Astrocyte (in vitro differentiated cells and primary cell): Measurements from ENCODE around the gene ELP4. TPM values are rescaled to one million over a fixed set of nuclear protein-coding genes. Genes with fewer than 3 reads are reported as not detected.

Experiments
- DNase-seq: peaks from one replicate; pipeline ENCODE4 v3.0.0-alpha.2; 2010; ENCODE audit warnings: low read depth
- FAIRE-seq: peaks from 2 replicates; lab custom pipeline; 2011; peaks lifted over from hg19 to GRCh38; lab: Jason Lieb, UNC
- H2AFZ ChIP-seq: 2 replicates; pipeline ENCODE4 v1.6.0; 2012; ENCODE audit warnings: low read depth, low read length, inconsistent platforms
- H3K27ac ChIP-seq: 2 replicates; pipeline ENCODE4 v1.5.1; 2011; ENCODE audit warnings: low read depth, low read length, inconsistent platforms
- H3K27me3 ChIP-seq: 2 replicates; pipeline ENCODE4 v1.6.0; 2011; ENCODE audit warnings: low read length, inconsistent platforms; ENCODE audit not compliant: insufficient read depth
- H3K36me3 ChIP-seq: 2 replicates; pipeline ENCODE4 v1.5.1; 2011; ENCODE audit warnings: low read length, inconsistent platforms; ENCODE audit not compliant: insufficient read depth
- H3K4me1 ChIP-seq: 2 replicates; pipeline ENCODE4 v1.5.1; 2011; ENCODE audit warnings: low read length, inconsistent platforms; ENCODE audit not compliant: insufficient read depth
- H3K4me2 ChIP-seq: 2 replicates; pipeline ENCODE4 v1.6.0; 2012; ENCODE audit warnings: low read length, inconsistent platforms
- H3K4me3 ChIP-seq: 2 replicates; pipeline ENCODE4 v1.5.1; 2011; ENCODE audit warnings: low read depth, mild to moderate bottlenecking, low read length, inconsistent platforms; ENCODE audit not compliant: insufficient read depth
- H3K79me2 ChIP-seq: 2 replicates; pipeline ENCODE4 v1.6.0; 2012; ENCODE audit warnings: mild to moderate bottlenecking, low read length, inconsistent platforms; ENCODE audit not compliant: insufficient read depth
- H3K9ac ChIP-seq: 2 replicates; pipeline ENCODE4 v1.6.0; 2012; ENCODE audit warnings: mild to moderate bottlenecking, low read length, inconsistent platforms
- H3K9me3 ChIP-seq: 2 replicates; pipeline ENCODE4 v1.5.1; 2012; ENCODE audit warnings: low read depth, mild to moderate bottlenecking, low read length, inconsistent platforms; ENCODE audit not compliant: insufficient read depth
- H4K20me1 ChIP-seq: 2 replicates; pipeline ENCODE4 v1.6.0; 2012; ENCODE audit warnings: low read length, inconsistent platforms; ENCODE audit not compliant: insufficient read depth
- H3K27ac Mint-ChIP-seq: one replicate; pipeline ENCODE4 v1.8.0; 2021; ENCODE audit warnings: mild to moderate bottlenecking, mixed read lengths; ENCODE audit not compliant: unreplicated experiment
- H3K27me3 Mint-ChIP-seq: one replicate; pipeline ENCODE4 v1.8.0; 2021; ENCODE audit warnings: low read depth, mixed read lengths; ENCODE audit not compliant: unreplicated experiment
- H3K36me3 Mint-ChIP-seq: one replicate; pipeline ENCODE4 v1.8.0; 2021; ENCODE audit warnings: low read depth, mixed read lengths; ENCODE audit not compliant: unreplicated experiment
- H3K4me1 Mint-ChIP-seq: one replicate; pipeline ENCODE4 v1.8.0; 2021; ENCODE audit warnings: low read depth, mixed read lengths; ENCODE audit not compliant: unreplicated experiment
- H3K4me3 Mint-ChIP-seq: one replicate; pipeline ENCODE4 v1.8.0; 2021; ENCODE audit warnings: mild to moderate bottlenecking, moderate library complexity, mixed read lengths; ENCODE audit not compliant: unreplicated experiment
- H3K9me3 Mint-ChIP-seq: one replicate; pipeline ENCODE4 v1.8.0; 2021; ENCODE audit warnings: mild to moderate bottlenecking, mixed read lengths; ENCODE audit not compliant: unreplicated experiment
- CTCF ChIP-seq: IDR thresholded peaks from 2 replicates; pipeline ENCODE4 v1.5.1; 2011; ENCODE audit warnings: low read depth, mild to moderate bottlenecking, inconsistent platforms, low read length, moderate library complexity; ENCODE audit not compliant: insufficient read depth
- EZH2 ChIP-seq: IDR thresholded peaks from 2 replicates; pipeline ENCODE4 v1.6.1; 2012; ENCODE audit warnings: mild to moderate bottlenecking, low read length, inconsistent platforms; ENCODE audit not compliant: insufficient read depth
- total RNA-seq: library from RNA; stranded (reverse); gene quantifications from 2 replicates; pipeline ENCODE4 v1.2.1, GENCODE V29; 2021

The ELP4 gene
- total RNA-seq, 1 donor from 2014 or later = 12.9 TPM

GRCh38 chr11:31824879-31825837 is 315.6 kb downstream of the ELP4 start:
- Histone ChIP-seq H3K4me3 (no peak overlapping the region), H3K79me2 (no peaks in the 10 kb centered on the region), H3K36me3 (no peaks in the 10 kb centered on the region), H3K27ac (no peak overlapping the region), H3K27me3 (peaks cover 82% of the 10 kb centered on the region), H3K4me1 (peaks cover 14% of the 10 kb centered on the region), H3K9me3 (no peaks in the 10 kb centered on the region), H3K4me2 (peak overlapping the region; percentile 30), H3K9ac (no peak overlapping the region), H2AFZ (no peak overlapping the region), H4K20me1 (no peaks in the 10 kb centered on the region)
- peaks cover 14% of the 10 kb centered on the region for H3K4me1 Mint-ChIP-seq
- H3K9me3 Mint-ChIP-seq = peaks cover 19% of the 10 kb centered on the region
- DNase-seq (peak; percentile 2), FAIRE-seq (no peak)
- H3K27me3 Mint-ChIP-seq = peaks cover 76% of the 10 kb centered on the region
- H3K36me3 Mint-ChIP-seq = no peaks in the 10 kb centered on the region
- TF ChIP-seq EZH2 (peak; percentile 27), CTCF (no peak)
- H3K4me3 Mint-ChIP-seq = no peak overlapping the region
- H3K27ac Mint-ChIP-seq = no peak overlapping the region

GRCh38 chr11:31825838-31826484 is 316.4 kb downstream of the ELP4 start:
- peaks cover 74% of the 10 kb centered on the region for H3K27me3 Mint-ChIP-seq
- no peak overlapping the region for H2AFZ ChIP-seq

More at GRCh38 chr11:31825838-31826484, 316.4 kb downstream of the ELP4 start:
- Mint-ChIP-seq H3K27ac (peak overlapping the region; percentile 80), H3K4me1 (peaks cover 14% of the 10 kb centered on the region), H3K9me3 (peaks cover 19% of the 10 kb centered on the region), H3K36me3 (no peaks in the 10 kb centered on the region), H3K4me3 (no peak overlapping the region)
- no peak for DNase-seq
- Histone ChIP-seq H3K9me3 (no peaks in the 10 kb centered on the region), H3K9ac (no peak overlapping the region), H4K20me1 (no peaks in the 10 kb centered on the region), H3K36me3 (no peaks in the 10 kb centered on the region), H3K4me2 (peak overlapping the region; percentile 30), H3K79me2 (no peaks in the 10 kb centered on the region), H3K27me3 (peaks cover 77% of the 10 kb centered on the region), H3K27ac (no peak overlapping the region), H3K4me1 (peaks cover 14% of the 10 kb centered on the region), H3K4me3 (no peak overlapping the region)
- FAIRE-seq = no peak
- TF ChIP-seq EZH2 (peak; percentile 95), CTCF (no peak)
